ENCODE measurements around the gene CCT8.
"Not testable (repeated sequence)": the region's sequence is repeated elsewhere in the genome, so short reads cannot be mapped to it uniquely, and the experiment has no call there.

GRCh38 chr21:29011236-29011635 is 62.2 kb downstream of the CCT8 start:
- TF ChIP-seq CTCF, POLR2A (IDR thresholded peaks at IDR 0.05): not testable (repeated sequence)

Measured in tibial nerve (tissue), 3 donors.